Stimulated activated memory B cell treated with anti-CD40 and anti-IgM and Interleukin-4, amounts not matched to agents 10 μg/mL and 1 μg/mL and 100 μg/mL, for 72 hours (primary cell): ENCODE results near the gene GPT2.

Experiments used
- ATAC-seq: fragments of 150-1000 bp; cut with Tn5 transposase; 2 replicates; pipeline ENCODE4 v1.10.0; 2021
- H3K27ac Mint-ChIP-seq: one replicate; pipeline ENCODE4 v1.8.0; 2022; ENCODE audit warnings: mild to moderate bottlenecking, mixed read lengths
- H3K27me3 Mint-ChIP-seq: one replicate; pipeline ENCODE4 v1.8.0; 2022; ENCODE audit warnings: mixed read lengths
- H3K36me3 Mint-ChIP-seq: one replicate; pipeline ENCODE4 v1.8.0; 2022; ENCODE audit warnings: mixed read lengths
- H3K4me1 Mint-ChIP-seq: one replicate; pipeline ENCODE4 v1.8.0; 2022; ENCODE audit warnings: mixed read lengths
- H3K4me3 Mint-ChIP-seq: one replicate; pipeline ENCODE4 v1.8.0; 2022; ENCODE audit warnings: mild to moderate bottlenecking, moderate library complexity, mixed read lengths
- H3K9me3 Mint-ChIP-seq: one replicate; pipeline ENCODE4 v1.8.0; 2022; ENCODE audit warnings: mixed read lengths

The GPT2 gene

DNA sequence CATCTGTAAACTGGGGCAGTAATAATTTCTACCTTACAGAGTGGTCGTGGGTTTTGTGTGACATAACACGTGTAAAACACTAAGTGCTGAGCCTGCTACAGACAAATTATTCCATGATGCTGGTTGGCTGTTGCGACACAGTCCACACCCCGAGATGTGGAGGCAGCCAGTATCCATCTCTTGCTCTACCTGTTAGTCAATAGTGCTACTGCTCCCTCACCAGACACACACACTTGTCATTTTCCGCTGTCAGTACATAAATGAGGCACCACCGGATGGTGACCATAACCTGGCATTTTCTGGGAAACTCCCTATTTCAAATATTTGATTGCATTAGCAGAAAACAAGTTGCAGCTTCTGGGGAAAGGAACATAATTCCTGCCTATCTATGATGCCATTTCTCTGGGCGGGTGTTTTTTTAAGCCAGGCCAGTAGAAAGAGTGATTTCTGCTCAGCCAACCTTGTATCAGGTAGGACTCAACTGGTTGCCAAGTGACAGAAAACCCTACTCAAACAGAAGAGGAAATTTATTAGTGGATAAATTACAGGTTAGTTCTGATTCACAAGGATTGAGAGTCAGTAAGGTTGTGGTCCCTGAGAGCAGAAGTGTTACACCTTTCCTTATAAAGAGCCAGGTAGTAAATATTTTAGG is 65.2 kb downstream of the GPT2 start:
- Mint-ChIP-seq H3K36me3 (peaks cover 4% of the 10 kb centered on the region), H3K4me1 (peaks cover 6% of the 10 kb centered on the region), H3K27me3 (no peaks in the 10 kb centered on the region), H3K4me3 (no peak overlapping the region), H3K9me3 (no peaks in the 10 kb centered on the region), H3K27ac (peak overlapping the region; percentile 19)
- peak; percentile 85 for ATAC-seq

DNA sequence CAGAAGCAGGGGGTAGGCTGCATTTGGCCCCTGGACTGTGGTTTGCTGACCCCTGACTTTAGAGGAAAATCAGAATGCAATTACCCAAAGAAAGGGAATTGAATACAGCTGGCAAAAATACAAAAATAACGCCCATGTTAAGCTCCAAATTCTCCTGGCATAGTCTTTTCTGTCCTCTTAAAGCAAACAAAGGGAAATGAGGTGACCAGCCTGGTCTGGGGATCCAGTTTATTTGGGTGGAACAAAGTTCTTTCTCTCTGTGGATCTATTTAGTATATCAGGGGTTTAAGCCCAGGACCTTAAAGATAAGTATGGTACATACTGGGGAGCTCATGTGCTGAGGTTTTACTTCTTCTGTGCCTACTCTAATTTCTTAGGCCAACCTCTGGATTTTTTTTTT is 65.8 kb downstream of the GPT2 start:
- Mint-ChIP-seq H3K9me3 (no peaks in the 10 kb centered on the region), H3K27me3 (no peaks in the 10 kb centered on the region), H3K4me1 (peaks cover 6% of the 10 kb centered on the region), H3K27ac (no peak overlapping the region), H3K4me3 (no peak overlapping the region), H3K36me3 (peaks cover 11% of the 10 kb centered on the region)
- no peak for ATAC-seq

DNA sequence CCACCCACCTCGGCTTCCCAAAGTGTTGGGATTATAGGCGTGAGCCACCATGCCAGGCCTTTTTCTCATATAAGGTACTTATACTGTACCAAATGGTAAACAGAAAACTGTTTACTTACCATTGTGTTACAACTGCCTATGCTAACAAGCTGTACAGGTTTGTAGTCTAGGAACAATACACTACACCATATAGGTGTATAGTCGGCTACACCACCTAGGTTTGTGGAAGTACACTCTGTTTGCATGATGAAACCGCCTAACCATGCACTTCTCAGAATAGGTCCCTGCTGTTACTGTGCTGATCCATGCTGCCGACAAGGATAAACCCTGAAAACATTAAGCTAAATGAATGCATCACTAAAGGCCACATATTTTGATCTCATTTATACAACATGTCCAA is 70.4 kb downstream of the GPT2 start:
- H3K36me3 Mint-ChIP-seq: peaks cover 40% of the 10 kb centered on the region
- H3K27ac Mint-ChIP-seq: no peak overlapping the region
- H3K9me3 Mint-ChIP-seq: no peaks in the 10 kb centered on the region
- no peak overlapping the region for H3K4me3 Mint-ChIP-seq
- H3K4me1 Mint-ChIP-seq: no peaks in the 10 kb centered on the region
- no peaks in the 10 kb centered on the region for H3K27me3 Mint-ChIP-seq
- ATAC-seq: no peak

DNA sequence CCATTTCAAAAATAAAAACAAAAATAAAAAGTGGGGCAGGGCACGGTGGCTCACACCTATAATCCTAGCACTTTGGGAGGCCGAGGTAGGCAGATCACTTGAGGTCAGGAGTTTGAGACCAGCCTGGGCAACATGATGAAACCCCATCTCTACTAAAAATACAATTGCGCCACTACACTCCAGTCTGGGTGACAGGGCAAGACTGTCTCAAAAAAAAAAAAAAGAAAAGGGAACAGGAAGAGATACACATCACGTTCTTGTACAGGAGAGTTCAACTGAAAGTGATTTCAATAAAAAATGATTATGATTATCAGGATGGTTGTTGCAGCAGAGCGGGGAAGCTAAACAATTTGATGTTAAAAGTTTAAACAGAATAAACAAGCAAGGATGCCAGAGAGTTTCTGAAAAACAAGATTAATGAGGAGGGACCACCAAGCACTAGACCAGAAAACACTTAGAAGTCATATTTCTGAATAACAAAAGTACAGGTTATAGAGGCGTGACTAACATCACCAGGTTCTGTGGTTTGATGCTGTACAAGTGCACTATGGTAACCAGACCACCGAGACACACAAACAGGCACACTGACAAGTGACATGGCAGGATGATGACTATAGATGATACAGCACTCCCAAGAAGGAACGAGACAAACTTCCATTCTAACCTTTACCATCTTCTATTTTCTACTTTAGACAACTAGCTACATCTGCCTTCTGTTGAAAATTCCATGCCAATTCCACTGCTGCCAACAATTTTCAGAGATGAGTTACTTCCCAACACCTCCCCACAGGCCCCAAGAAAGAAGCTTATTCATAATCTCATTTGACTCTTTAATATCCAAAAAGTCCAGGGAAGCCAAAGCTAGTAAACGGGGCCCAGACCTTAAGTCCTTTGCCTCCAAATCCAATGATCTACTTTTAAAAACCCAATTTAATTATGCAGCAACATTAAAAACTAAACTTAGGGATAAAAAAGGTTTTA is 77.5 kb downstream of the GPT2 start:
- Mint-ChIP-seq H3K4me1 (peaks cover 21% of the 10 kb centered on the region), H3K27ac (peak overlapping the region; percentile 79), H3K4me3 (no peak overlapping the region), H3K9me3 (no peaks in the 10 kb centered on the region), H3K36me3 (peaks cover 71% of the 10 kb centered on the region), H3K27me3 (no peaks in the 10 kb centered on the region)
- ATAC-seq: peak; percentile 73

DNA sequence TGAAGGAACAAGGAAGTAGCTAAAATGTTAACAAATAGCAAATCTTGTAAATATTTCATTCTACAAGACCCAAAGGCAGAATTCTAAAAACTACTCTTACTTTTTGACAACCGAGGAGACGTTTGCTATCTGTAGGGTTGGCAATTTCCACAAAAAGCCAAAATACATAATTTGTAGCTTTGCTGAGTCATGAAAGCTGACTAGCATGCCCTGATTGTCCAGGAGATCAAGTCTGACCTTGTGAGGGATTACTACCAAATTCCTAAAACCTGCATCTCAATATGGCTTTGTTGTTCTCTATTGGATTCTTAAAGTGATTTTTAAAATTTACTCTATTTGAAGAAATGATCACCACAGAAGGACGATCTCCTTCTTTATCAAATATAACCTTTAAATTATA is 78.5 kb downstream of the GPT2 start:
- Mint-ChIP-seq H3K27ac (peak overlapping the region; percentile 79), H3K27me3 (no peaks in the 10 kb centered on the region), H3K9me3 (no peaks in the 10 kb centered on the region), H3K4me3 (no peak overlapping the region), H3K36me3 (peaks cover 70% of the 10 kb centered on the region), H3K4me1 (peaks cover 27% of the 10 kb centered on the region)
- ATAC-seq: no peak

DNA sequence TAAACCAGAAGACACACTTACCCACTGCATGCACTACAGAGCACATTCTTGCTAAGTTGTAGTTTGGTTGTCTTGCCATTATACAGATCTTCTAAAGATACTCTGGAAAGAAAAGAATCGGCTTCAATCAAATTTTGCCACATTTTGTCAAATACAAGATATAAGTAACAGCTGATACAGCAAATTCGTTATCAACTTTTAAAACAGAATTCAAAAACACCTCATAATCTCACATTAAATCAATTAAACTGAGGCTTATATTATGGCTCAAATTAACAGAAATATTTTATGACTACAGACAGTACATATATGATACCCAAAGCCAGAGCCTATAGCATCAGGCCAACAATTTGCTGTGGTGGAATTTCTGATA is 83.9 kb downstream of the GPT2 start:
- Mint-ChIP-seq H3K9me3 (no peaks in the 10 kb centered on the region), H3K4me3 (no peak overlapping the region), H3K27me3 (no peaks in the 10 kb centered on the region), H3K4me1 (peaks cover 20% of the 10 kb centered on the region), H3K27ac (no peak overlapping the region), H3K36me3 (peaks cover 46% of the 10 kb centered on the region)
- ATAC-seq: no peak

DNA sequence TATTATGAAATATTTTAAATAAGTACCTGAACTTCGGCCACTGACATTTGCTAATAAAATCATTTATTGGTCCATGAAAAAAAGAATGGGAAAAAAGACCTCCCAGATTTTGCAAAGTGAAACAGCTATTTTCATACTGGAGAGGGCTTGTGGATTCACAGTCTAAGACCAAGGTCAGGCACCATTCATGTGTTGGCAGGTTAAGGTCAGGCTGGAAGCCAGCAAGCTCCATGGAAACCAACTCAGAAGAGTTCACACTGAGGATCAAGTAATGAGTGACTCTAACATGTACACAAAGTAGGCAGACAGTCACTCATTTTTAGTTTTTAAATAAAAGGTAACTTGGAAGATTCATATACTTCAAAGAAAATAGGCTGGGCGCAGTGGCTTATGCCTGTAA is 85.9 kb downstream of the GPT2 start:
- no peak overlapping the region for H3K4me3 Mint-ChIP-seq
- H3K27me3 Mint-ChIP-seq: no peaks in the 10 kb centered on the region
- no peak overlapping the region for H3K27ac Mint-ChIP-seq
- H3K36me3 Mint-ChIP-seq: peaks cover 27% of the 10 kb centered on the region
- H3K9me3 Mint-ChIP-seq: no peaks in the 10 kb centered on the region
- ATAC-seq: no peak
- peaks cover 35% of the 10 kb centered on the region for H3K4me1 Mint-ChIP-seq

DNA sequence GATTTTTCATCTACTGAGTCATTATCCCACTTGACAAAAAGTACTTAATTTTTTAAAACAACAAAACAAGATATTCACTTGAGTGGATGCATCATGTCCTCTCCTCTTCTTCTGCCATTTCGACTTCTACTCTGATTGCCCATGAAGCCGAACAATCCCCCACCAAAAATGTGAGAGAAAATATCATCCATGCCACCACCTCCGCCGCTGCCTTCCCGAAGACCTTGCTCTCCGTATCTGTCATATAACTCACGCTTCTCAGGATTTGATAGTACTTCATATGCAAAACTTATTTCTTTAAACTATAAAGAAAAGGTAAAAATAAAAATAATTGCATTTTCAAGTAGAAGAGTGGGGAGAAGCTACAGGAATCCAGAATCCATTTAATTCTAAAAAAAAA is 87.1 kb downstream of the GPT2 start:
- no peak for ATAC-seq
- Mint-ChIP-seq H3K36me3 (peaks cover 22% of the 10 kb centered on the region), H3K4me3 (no peak overlapping the region), H3K27me3 (no peaks in the 10 kb centered on the region), H3K4me1 (peaks cover 46% of the 10 kb centered on the region), H3K27ac (no peak overlapping the region), H3K9me3 (no peaks in the 10 kb centered on the region)

DNA sequence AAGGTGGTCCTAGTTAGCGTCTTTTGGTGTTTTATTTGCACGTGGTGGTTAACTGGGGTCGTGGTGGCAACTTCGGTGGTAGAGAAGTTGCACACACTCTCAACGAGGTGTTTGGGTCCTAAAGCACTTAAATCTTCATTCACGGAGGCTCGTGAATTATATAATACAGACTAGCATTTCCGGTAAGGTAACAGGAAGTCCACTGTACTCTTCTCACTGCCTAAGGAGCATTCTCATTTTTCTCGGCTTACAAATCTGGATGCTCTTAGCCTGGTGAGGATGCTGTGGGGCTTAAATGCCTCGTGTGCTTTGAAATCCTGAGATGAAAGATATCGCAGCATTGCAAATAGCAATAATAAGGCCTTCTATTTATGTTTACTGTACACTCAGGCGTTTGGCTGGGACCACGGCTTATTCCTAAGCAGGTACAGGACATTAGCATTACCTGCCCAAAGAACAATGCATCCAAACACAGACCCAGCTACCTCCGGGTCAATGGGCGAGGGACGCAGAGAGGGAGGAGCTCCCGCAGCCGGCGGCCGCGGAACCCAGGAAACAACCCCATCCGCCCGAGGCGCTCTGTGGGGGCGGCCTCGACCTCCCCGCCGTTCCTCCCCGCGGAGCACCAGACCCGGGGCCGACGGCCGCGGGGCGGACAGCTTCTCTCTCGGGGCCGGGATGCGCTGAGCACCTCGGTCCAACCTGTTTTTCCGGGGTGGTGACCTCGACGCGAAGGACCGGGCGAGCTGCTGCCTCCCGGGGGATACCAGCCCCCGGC is 88.5 kb downstream of the GPT2 start:
- Mint-ChIP-seq H3K36me3 (peaks cover 15% of the 10 kb centered on the region), H3K27ac (peak overlapping the region; percentile 99), H3K27me3 (no peaks in the 10 kb centered on the region), H3K9me3 (no peaks in the 10 kb centered on the region), H3K4me3 (peak overlapping the region; percentile 96), H3K4me1 (peaks cover 51% of the 10 kb centered on the region)
- ATAC-seq: peak; percentile 67

DNA sequence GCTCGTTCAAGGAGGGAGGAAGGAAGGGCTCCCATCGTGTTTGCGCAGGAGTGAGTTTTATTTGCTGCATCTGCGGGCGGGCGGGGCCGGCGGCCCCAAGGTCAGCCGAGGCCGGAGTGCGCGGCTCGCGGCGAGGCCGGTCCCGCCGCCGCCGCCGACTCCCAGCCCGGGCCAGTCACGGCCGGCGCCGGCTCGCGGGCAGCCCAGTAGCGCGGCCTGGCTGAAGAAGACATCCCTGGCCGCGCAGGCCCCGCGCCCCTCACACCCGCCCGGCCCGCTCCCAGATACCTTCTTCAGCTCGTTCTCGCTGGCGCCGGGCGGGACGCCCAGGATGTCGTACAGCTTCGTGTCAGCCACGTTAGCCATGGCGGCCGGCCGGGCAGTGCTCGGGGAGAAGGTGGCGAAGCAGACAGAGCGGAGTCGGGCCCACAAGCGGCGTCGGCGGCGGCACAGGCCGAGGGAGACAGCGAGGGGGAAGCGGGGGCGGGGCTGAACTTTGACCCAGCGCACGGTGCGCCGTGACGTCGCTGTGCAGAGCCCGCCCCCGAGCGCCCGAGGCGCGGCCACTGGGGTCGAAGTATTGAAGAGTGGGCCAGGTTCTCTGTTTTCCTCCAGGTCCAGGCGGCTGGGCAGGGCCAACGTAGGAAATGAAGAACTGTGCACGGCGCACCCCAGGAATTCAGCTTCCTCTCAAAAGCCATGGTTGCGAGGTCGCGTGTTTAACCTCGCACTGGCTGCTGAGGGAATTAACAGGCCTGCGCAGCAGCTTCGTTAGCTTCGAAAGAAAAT is 89.2 kb downstream of the GPT2 start, which contains the start of gene DNAJA2:
DNAJA2 (minus strand) TSS at position 468 of the 789 bp plus-strand sequence; CDS start at position 366, 102 bp downstream.
- no peaks in the 10 kb centered on the region for H3K27me3 Mint-ChIP-seq
- peak within 1 kb of the TSS; percentile 99 for H3K27ac Mint-ChIP-seq
- no peaks in the 10 kb centered on the region for H3K9me3 Mint-ChIP-seq
- peaks cover 10% of the 10 kb centered on the region for H3K36me3 Mint-ChIP-seq
- peaks cover 50% of the 10 kb centered on the region for H3K4me1 Mint-ChIP-seq
- peak; percentile 98 for ATAC-seq
- H3K4me3 Mint-ChIP-seq: peak within 1 kb of the TSS; percentile 96

DNA sequence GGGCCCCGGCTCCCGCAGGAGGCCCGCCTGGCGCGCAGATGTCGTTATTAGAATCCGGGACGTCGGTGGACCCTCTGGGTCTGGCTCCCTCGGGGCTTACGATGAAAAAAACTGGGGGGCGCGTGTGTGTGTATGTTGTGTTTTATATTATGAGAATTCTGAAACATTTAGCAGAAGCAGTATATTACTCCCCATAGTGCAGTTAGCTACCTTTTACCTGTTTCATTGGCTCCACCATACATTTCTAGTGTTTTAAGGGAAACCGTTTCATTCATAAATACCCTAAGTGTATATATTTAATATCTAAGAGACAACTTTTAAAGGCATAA is 89.8 kb downstream of the GPT2 start:
- Mint-ChIP-seq H3K4me3 (peak overlapping the region; percentile 96), H3K36me3 (peaks cover 10% of the 10 kb centered on the region), H3K27me3 (no peaks in the 10 kb centered on the region), H3K9me3 (no peaks in the 10 kb centered on the region), H3K27ac (peak overlapping the region; percentile 99), H3K4me1 (peaks cover 50% of the 10 kb centered on the region)
- ATAC-seq: no peak

DNA sequence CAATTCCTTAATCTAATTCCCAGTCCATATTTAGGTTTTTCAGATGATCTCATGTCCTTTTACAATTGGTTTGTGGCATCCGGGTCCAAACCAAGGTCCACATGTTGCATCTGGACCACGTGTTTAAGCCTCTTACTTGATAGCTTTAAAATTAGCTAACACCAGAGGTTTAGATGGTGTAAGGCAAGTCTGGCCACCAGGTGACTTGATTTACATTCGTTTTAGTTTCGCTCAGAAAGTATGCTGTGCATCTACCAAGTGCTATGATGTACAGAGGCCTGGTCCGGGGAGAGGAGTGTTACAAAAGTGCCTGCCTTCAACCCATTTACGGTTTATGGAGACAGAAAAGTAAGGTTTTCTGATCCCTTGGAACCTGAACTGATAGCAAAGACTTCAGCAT is 90.2 kb downstream of the GPT2 start:
- Mint-ChIP-seq H3K36me3 (peaks cover 10% of the 10 kb centered on the region), H3K4me3 (peak overlapping the region; percentile 96), H3K27me3 (no peaks in the 10 kb centered on the region), H3K27ac (peak overlapping the region; percentile 99), H3K4me1 (peaks cover 54% of the 10 kb centered on the region), H3K9me3 (no peaks in the 10 kb centered on the region)
- peak; percentile 9 for ATAC-seq

DNA sequence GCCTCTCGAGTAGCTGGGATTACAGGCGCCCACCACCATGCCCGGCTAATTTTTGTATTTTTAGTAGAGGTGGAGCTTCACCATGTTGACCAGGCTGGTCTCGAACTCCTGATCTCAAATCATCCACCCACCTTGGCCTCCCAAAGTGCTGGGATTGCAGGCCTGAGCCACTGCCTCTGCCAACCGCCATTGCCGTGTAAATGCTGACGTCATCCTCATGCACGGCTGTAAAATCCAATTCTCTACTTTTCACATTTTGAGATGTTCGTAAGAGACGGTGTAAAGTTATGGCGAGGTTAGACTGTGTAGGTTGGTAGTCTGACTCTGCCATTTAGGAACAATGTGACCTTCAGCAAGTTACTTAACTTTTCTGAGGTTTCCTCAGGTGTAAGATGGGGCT is 91.0 kb downstream of the GPT2 start:
- Mint-ChIP-seq H3K9me3 (no peaks in the 10 kb centered on the region), H3K4me3 (peak overlapping the region; percentile 96), H3K27ac (peak overlapping the region; percentile 99), H3K36me3 (peaks cover 10% of the 10 kb centered on the region), H3K27me3 (no peaks in the 10 kb centered on the region), H3K4me1 (peaks cover 57% of the 10 kb centered on the region)
- no peak for ATAC-seq

DNA sequence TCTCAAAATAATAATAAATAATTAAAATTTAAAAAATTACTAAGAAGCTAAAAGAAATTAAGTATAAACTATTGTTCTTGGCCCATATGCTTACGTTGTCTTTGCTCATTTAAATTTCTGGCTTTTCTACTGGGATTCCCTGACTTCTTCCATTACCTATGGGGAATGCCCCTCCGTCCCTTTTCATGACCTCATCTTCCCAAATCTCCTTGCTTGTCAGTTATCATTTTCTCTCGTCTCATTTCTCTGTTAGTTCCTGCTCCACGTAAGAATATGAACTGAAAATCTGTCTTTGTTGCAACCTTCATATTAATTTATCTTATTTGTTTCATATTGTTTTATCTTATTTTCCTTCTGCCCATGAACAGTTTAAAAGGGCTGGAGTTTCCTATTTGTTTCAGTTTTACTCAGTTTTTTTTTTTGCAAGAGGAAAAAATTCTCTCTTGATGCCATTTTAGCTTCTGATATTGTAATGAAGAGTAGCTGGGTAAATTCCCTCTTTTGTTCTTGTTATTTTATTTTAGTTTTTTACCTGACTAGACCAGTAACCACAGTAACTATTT is 91.8 kb downstream of the GPT2 start:
- Mint-ChIP-seq H3K4me1 (peaks cover 55% of the 10 kb centered on the region), H3K9me3 (no peaks in the 10 kb centered on the region), H3K27ac (peak overlapping the region; percentile 99), H3K4me3 (peak overlapping the region; percentile 1), H3K27me3 (no peaks in the 10 kb centered on the region), H3K36me3 (peaks cover 9% of the 10 kb centered on the region)
- no peak for ATAC-seq
